ENCODE measurements around the gene A4GNT. TPM values are rescaled to one million over a fixed set of nuclear protein-coding genes. Genes with fewer than 3 reads are reported as not detected.
A peak's percentile ranks its signal among the peaks of the same experiment; 100 is the strongest.

A4GNT gene
- total RNA-seq (not detected), polyA plus RNA-seq (not detected)
- long read RNA-seq, donor 1: 0 reads
- long read RNA-seq, donor 2: 0 reads
- long read RNA-seq, donor 3: 0 reads

- WGBS, 4 donors: 77 to 86% (median 84%) methylated on average over 1 of the region's 1 CpG
- DNase-seq (no peak), ATAC-seq (no peak)
- Histone ChIP-seq H3K36me3 (no peaks in the 10 kb centered on the region), H3K4me1 (peaks cover 0 to 23% (median 0%) of the 10 kb centered on the region in 12 donors), H3K9me3 (no peaks in the 10 kb centered on the region), H3K4me3 (no peak within 1 kb of the TSS), H3K27ac (no peak within 1 kb of the TSS), H3K27me3 (no peaks in the 10 kb centered on the region)
- intact Hi-C loops (cut with DNase I): no loop called here
- no peak for TF ChIP-seq POLR2A (IDR thresholded peaks at IDR 0.05)
- TF ChIP-seq, protein P1, sequence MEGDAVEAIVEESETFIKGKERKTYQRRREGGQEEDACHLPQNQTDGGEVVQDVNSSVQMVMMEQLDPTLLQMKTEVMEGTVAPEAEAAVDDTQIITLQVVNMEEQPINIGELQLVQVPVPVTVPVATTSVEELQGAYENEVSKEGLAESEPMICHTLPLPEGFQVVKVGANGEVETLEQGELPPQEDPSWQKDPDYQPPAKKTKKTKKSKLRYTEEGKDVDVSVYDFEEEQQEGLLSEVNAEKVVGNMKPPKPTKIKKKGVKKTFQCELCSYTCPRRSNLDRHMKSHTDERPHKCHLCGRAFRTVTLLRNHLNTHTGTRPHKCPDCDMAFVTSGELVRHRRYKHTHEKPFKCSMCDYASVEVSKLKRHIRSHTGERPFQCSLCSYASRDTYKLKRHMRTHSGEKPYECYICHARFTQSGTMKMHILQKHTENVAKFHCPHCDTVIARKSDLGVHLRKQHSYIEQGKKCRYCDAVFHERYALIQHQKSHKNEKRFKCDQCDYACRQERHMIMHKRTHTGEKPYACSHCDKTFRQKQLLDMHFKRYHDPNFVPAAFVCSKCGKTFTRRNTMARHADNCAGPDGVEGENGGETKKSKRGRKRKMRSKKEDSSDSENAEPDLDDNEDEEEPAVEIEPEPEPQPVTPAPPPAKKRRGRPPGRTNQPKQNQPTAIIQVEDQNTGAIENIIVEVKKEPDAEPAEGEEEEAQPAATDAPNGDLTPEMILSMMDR (IDR thresholded peaks at IDR 0.05): no peak
These were observed at the start of gene A4GNT for GRCh38 chr3:138132239-138132638. TSS of gene A4GNT (minus strand) at chr3:138132390. CDS start at chr3:138131256, 1,134 bp downstream.

GRCh38 chr3:138180375-138181029 lies 48.3 kb upstream of the A4GNT start:
- Histone ChIP-seq H3K9me3 (no peaks in the 10 kb centered on the region), H3K4me3 (no peak overlapping the region), H3K27ac (no peak overlapping the region), H3K36me3 (no peaks in the 10 kb centered on the region), H3K27me3 (peaks cover 0 to 7% (median 0%) of the 10 kb centered on the region in 9 donors), H3K4me1 (no peaks in the 10 kb centered on the region)
- intact Hi-C loops (cut with DNase I): loop anchor here in 1 of 10 donors (10.0 kb wide), 1 partner anchor 244 kb away; no protein-coding TSS in a partner anchor
- whole genome bisulfite sequencing, 4 donors: 9 to 26% (median 19%) methylated on average over 2 of the region's 2 CpGs
- ATAC-seq (peak in 2 of 4 donors; percentile 37 to 42), DNase-seq (no peak)
- TF ChIP-seq, protein P1 (IDR thresholded peaks at IDR 0.05): peak in 10 of 12 donors; percentile 18 to 50 (median 30)
- TF ChIP-seq POLR2A (IDR thresholded peaks at IDR 0.05): no peak

- intact Hi-C loops (cut with DNase I): loop anchor here in 1 of 10 donors (1.0 kb wide), 1 partner anchor 13 kb away; the partner anchor contains the start of gene ARMC8
- H3K27ac ChIP-seq: peak within 1 kb of the TSS; percentile 67 to 90 (median 80)
- peaks cover 0 to 33% (median 18%) of the 10 kb centered on the region in 12 donors for H3K4me1 ChIP-seq
- TF ChIP-seq POLR2A (IDR thresholded peaks at IDR 0.05): peak in 1 of 2 donors; percentile 79
- TF ChIP-seq, protein P1 (IDR thresholded peaks at IDR 0.05): no peak
- peak within 1 kb of the TSS; percentile 54 to 99 (median 88) for H3K4me3 ChIP-seq
- ATAC-seq (peak; percentile 80 to 96 (median 96)), DNase-seq (peak; percentile 75 to 86 (median 85))
- no peaks in the 10 kb centered on the region for H3K27me3 ChIP-seq
- 0 to 1% (median 0%) methylated on average over 17 to 38 of the region's 38 CpGs for WGBS, 4 donors
- peaks cover 0 to 34% (median 27%) of the 10 kb centered on the region in 9 donors for H3K36me3 ChIP-seq
- H3K9me3 ChIP-seq: no peaks in the 10 kb centered on the region
These were observed 42.4 kb upstream of the A4GNT start, which contains the start of gene DBR1 for GRCh38 chr3:138174421-138175131. TSS of gene DBR1 (minus strand) at chr3:138174921. CDS start at chr3:138174795, 126 bp downstream.
